AG09309 (cell line): ENCODE data around the gene ACSL4.
A peak's percentile ranks its signal among the peaks of the same experiment; 100 is the strongest.
"Not testable (repeated sequence)": the region's sequence is repeated elsewhere in the genome, so short reads cannot be mapped to it uniquely, and the experiment has no call there.

Experiments used
- DNase-seq: peaks from one replicate; pipeline ENCODE4 v3.0.0-alpha.2; 2010; ENCODE audit warnings: low read depth
- H3K4me3 ChIP-seq: 2 replicates; pipeline ENCODE4 v1.5.1; 2011; ENCODE audit warnings: mild to moderate bottlenecking, low read depth, low read length, moderate library complexity; ENCODE audit not compliant: control insufficient read depth
- TF ChIP-seq, protein P1 (sequence below): IDR thresholded peaks from 2 replicates; pipeline ENCODE4 v1.5.1; 2011; ENCODE audit warnings: mild to moderate bottlenecking, low read depth, low read length, inconsistent platforms; ENCODE audit not compliant: insufficient read depth, control insufficient read depth; ENCODE audit errors: missing control alignments

The ACSL4 gene

DNA sequence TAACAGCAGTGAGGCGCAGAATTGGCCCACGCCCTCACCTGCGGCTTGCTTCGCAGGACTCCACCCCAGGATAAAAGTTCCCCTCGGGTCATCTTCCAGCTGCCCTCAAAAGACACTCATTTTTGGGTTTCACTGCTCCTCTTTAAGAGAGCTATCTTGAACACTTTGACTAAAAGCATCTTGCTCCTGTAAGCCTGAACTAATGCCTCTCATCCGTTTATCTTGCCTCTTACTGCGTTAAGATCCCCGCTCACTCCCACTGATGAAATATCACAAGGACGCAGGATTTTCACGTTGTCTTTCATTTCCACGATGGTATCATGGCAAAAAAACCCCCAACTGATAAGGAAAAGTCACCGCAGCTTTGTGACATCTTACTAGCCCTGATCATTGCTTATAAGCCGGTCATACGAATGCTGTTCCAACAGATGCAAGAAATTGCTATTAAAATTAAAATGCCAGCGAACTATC is 591 bp upstream of the ACSL4 start:
- H3K4me3 ChIP-seq: peak overlapping the region; percentile 57
- TF ChIP-seq, protein P1, sequence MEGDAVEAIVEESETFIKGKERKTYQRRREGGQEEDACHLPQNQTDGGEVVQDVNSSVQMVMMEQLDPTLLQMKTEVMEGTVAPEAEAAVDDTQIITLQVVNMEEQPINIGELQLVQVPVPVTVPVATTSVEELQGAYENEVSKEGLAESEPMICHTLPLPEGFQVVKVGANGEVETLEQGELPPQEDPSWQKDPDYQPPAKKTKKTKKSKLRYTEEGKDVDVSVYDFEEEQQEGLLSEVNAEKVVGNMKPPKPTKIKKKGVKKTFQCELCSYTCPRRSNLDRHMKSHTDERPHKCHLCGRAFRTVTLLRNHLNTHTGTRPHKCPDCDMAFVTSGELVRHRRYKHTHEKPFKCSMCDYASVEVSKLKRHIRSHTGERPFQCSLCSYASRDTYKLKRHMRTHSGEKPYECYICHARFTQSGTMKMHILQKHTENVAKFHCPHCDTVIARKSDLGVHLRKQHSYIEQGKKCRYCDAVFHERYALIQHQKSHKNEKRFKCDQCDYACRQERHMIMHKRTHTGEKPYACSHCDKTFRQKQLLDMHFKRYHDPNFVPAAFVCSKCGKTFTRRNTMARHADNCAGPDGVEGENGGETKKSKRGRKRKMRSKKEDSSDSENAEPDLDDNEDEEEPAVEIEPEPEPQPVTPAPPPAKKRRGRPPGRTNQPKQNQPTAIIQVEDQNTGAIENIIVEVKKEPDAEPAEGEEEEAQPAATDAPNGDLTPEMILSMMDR: no peak

DNA sequence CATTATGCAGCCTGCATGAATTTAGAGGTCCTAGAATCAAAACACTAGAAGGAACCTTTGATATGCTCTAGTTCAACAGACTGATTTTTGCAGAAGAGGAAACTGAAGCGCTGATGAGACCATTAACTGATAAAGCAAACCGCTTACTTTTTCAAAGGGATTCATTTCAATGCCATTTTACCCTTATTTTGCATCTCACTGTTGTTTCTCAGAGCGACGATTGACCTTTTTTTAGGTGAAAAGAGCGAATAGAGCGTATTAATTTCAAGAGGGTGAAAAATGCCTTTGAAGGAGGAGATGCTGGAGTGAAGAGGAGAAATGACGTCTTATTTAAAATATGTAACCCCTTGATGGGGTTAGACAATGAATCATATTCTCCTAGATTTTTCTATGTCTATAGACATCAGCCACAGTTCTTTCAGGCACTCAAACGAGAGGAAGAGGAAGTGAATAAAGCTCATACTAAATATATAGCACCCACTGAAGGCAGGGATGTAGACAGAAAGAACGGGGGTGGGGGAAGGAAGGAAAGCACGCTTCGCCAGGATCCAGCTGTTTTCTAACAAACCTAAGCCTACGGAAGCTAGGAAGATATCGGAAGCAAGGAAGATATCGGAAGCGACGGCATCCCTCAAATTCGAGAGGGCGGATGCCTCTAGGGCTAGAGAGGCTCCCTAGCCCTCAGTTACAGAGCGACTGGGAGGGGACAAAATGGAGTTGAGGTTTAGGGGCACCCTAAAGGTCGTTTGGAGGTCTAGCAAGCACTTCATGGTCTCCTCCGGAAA is 848 bp downstream of the ACSL4 start:
- DNase-seq: no peak
- TF ChIP-seq, protein P1: no peak
- peak overlapping the region; percentile 77 for H3K4me3 ChIP-seq

More for the DNA sequence above, 591 bp upstream of the ACSL4 start:
- no peak for DNase-seq

- DNase-seq: no peak
- TF ChIP-seq, protein P1: no peak
- H3K4me3 ChIP-seq: no peak overlapping the region
These were observed 4.9 kb downstream of the ACSL4 start for GRCh38 chrX:109728173-109728535.

DNA sequence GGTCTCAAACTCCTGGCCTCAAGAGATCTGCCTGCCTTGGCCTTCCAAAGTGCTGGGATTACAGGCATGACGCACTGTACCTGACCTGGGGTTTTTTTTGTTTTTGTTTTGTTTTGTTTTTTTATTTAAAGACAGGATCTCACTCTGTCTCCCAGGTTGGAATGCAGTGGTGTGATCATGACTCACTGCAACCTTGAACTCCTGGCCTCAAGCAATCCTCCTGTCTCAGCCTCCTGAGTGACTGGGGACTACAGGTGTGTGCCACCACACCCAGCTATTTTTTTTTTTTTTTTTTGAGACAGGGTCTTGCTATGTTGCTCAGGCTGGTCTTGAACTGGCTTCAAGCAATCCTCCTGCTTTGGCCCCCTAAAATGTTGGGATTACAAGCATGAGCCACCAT is 8.1 kb downstream of the ACSL4 start:
- H3K4me3 ChIP-seq, DNase-seq: not testable (repeated sequence)

GRCh38 chrX:109720947-109721346 is 12.1 kb downstream of the ACSL4 start:
- H3K4me3 ChIP-seq: no peak overlapping the region
- TF ChIP-seq, protein P1: no peak
- no peak for DNase-seq

- DNase-seq: no peak
- TF ChIP-seq, protein P1: no peak
- no peak overlapping the region for H3K4me3 ChIP-seq
These were observed 13.8 kb downstream of the ACSL4 start for GRCh38 chrX:109719264-109719663.

GRCh38 chrX:109716431-109717028 is 16.5 kb downstream of the ACSL4 start:
- no peak for DNase-seq
- TF ChIP-seq, protein P1: no peak
- no peak overlapping the region for H3K4me3 ChIP-seq
